Retinal pigment epithelial cell (primary cell): ENCODE measurements around the gene KRT77.

Source experiments
- DNase-seq: peaks from one replicate; pipeline ENCODE4 v3.0.0-alpha.2; 2010; ENCODE audit warnings: low read depth
- H3K4me3 ChIP-seq: 2 replicates; pipeline ENCODE4 v1.5.1; 2011; ENCODE audit warnings: mild to moderate bottlenecking, low read length, control low read depth, moderate library complexity
- TF ChIP-seq, protein P1 (sequence below): conservative IDR thresholded peaks from 2 replicates; pipeline ENCODE4 v1.5.1; 2011; ENCODE audit warnings: low read depth, low read length, control low read depth, inconsistent platforms

Gene KRT77

DNA sequence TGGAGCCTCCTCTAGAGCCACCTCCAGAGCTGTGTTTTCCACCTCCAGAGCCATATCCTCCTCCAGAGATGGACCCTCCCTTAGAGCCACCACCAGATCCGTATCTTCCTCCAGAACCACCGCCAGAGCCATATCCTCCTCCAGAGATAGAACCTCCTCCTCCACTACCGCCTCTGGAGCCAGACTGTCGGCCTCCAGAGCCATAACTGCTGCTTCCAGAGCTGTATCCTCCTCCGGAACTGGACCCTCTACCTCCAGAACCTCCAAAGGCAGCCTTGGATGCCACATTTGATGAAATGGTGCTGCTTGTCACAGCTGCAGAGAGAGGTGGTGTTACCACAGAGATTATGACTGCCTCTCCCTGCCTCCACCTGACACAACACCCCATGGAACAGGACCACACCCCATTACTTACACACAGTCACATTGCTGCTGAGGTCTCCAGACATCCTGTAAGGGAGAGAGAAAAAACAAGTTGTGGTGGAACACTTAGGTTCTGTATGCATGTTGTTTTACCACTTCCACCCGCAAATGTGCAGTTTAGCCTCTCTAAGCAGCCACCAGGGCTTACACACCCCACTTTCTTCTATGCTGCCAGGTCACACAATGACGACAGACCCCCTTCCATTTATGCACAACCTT lies 58.1 kb downstream of the KRT77 start:
- no peak for DNase-seq
- TF ChIP-seq, protein P1, sequence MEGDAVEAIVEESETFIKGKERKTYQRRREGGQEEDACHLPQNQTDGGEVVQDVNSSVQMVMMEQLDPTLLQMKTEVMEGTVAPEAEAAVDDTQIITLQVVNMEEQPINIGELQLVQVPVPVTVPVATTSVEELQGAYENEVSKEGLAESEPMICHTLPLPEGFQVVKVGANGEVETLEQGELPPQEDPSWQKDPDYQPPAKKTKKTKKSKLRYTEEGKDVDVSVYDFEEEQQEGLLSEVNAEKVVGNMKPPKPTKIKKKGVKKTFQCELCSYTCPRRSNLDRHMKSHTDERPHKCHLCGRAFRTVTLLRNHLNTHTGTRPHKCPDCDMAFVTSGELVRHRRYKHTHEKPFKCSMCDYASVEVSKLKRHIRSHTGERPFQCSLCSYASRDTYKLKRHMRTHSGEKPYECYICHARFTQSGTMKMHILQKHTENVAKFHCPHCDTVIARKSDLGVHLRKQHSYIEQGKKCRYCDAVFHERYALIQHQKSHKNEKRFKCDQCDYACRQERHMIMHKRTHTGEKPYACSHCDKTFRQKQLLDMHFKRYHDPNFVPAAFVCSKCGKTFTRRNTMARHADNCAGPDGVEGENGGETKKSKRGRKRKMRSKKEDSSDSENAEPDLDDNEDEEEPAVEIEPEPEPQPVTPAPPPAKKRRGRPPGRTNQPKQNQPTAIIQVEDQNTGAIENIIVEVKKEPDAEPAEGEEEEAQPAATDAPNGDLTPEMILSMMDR, result no peak

DNA sequence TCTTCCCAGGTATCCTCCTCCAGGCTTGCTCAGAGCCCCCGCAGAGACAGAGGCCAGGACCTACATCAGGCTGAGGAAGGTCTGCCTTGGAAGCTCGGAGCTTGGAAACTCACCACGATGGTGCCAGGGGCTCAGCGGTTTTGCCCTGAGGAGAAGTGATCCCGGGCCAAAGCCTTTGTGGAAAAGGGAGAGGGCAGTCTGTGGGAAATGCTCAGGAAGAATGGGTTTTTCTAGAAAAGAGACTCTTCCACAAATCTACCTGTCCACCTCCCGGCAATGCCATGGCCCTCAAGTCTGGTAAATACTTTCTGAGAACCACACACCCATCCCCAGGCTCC lies 59.3 kb downstream of the KRT77 start:
- TF ChIP-seq, protein P1, result no peak
- no peak for DNase-seq
- no peak overlapping the region for H3K4me3 ChIP-seq

More for the DNA sequence above, 58.1 kb downstream of the KRT77 start:
- H3K4me3 ChIP-seq, result no peak overlapping the region

DNA sequence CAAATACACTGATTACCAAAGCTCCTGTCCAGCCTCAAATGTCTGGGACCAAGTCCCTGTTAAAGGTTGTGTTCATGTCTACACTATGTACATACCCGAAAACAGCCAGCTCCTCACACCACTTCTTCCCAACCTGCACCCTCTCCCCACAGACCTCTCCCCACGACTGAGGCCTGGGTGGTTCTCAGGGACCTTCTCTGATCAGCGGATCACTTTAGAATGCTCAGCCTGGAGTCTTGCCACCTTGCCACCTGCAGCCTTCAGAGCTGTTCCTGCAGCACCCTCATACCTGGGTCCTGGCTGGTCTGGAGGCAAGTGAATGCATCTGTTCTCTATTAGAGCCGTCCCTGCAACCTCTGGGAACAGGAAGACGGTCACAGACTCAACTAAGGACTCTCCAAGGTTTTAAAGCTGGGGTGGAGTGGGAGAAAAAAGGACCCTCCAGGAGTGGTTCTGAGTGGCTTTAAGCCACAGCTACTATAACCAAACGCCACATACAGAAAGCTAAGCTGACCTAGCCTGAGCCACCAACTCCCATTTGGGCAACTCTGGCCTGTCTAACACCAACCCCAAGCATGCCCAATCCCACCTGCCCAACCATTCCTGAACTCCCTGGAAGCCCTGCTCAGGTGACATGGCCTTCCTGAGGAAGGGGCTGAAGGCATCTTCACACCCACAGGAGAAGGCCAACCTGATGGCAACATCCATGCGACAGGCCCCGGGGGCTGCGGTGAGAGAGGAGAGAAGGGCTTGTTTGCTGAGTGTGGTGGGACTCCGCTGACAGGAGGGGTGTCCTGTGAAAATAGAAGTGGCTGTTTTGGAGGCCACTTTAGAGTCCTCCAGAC lies 59.9 kb downstream of the KRT77 start:
- TF ChIP-seq, protein P1, result no peak

DNA sequence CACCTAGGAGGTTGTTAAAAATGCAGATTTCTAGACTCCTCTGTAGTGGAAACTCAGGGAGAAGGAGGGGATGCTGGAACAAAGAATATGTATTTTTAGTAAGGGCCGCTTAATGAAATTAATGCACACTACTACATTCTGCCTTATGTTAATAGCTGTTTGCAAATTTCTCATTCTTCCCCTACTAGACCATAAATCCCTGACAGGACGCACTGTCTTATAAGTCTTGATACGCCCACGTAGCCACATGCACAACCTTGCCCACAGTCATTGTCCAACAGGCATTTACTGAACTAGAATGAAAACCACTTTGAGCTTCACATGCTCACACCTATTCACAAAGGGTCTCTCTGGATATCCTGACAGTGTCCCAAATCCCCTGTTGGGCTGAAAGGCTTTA lies 61.9 kb downstream of the KRT77 start:
- no peak for DNase-seq
- H3K4me3 ChIP-seq, result no peak overlapping the region
- TF ChIP-seq, protein P1, result no peak

More for the DNA sequence above, 59.9 kb downstream of the KRT77 start:
- no peak for DNase-seq
- no peak overlapping the region for H3K4me3 ChIP-seq
